ENCODE results near the gene TWF2. TPM values are rescaled to one million over a fixed set of nuclear protein-coding genes. Genes with fewer than 3 reads are reported as not detected.

Gene TWF2
- total and polyA plus RNA-seq, 2 of the 13 experiments (the other 11 are each of a cell fraction or from before 2014, with no cell fraction given), result 45.5 to 108 TPM

DNA sequence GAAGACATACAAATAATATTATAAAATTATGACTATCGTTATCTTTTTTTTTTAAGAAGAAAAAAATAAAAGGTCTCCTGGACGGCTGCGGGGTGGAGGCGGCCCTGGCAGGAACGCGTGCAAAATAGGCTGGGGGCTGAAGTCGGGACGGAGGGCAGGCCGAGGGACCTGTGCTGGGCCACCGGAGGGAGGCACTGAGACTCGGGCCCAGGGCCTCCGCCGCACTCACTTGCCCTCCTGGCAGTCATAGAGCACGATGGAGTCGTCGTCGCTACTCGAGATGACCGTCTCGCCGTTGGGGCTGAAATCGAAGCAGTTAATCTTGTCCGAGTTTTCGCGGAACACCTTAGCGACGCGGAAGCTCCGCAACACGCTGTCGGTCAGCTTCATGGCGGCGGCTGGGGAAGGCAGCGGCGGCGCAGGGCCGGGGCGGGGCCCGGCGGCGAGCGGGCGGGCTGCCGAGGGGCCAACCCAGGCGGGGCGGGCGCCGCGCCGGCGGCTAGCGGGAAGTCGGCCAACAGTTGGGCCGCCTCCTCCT, 39.1 kb upstream of the TWF2 start (continued):
- 0 out of 2 replicates have a peak, but pooled peaks have one; percentile 73 for TF ChIP-seq ZFYVE20 (CRISPR knock-in tag; IDR thresholded peaks at IDR 0.05; ENCODE audit: borderline replicate concordance, low read depth)
- 0 out of 2 replicates have a peak, but pooled peaks have one; percentile 20 for TF ChIP-seq GFI1 (CRISPR knock-in tag; IDR thresholded peaks at IDR 0.05; ENCODE audit: borderline replicate concordance)
- TF ChIP-seq, protein P1, sequence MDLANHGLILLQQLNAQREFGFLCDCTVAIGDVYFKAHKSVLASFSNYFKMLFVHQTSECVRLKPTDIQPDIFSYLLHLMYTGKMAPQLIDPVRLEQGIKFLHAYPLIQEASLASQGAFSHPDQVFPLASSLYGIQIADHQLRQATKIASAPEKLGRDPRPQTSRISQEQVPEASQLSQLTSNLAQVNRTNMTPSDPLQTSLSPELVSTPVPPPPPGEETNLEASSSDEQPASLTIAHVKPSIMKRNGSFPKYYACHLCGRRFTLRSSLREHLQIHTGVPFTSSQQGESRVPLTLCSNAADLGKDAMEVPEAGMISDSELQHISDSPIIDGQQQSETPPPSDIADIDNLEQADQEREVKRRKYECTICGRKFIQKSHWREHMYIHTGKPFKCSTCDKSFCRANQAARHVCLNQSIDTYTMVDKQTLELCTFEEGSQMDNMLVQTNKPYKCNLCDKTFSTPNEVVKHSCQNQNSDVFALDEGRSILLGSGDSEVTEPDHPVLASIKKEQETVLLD (CRISPR knock-in tag; IDR thresholded peaks at IDR 0.05; ENCODE audit: low read depth), result no peak; the same call in 1 of the 2 replicates
- TF ChIP-seq RBM39 (IDR thresholded peaks at IDR 0.05; ENCODE audit: low read depth, low read length, poor library complexity, severe bottlenecking), result no peak
- TF ChIP-seq, protein P2, sequence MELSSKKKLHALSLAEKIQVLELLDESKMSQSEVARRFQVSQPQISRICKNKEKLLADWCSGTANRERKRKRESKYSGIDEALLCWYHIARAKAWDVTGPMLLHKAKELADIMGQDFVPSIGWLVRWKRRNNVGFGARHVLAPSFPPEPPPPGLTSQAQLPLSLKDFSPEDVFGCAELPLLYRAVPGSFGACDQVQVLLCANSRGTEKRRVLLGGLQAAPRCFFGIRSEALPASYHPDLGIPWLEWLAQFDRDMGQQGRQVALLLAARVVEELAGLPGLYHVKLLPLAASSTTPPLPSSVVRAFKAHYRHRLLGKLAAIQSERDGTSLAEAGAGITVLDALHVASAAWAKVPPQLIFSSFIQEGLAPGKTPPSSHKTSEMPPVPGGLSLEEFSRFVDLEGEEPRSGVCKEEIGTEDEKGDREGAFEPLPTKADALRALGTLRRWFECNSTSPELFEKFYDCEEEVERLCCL (CRISPR knock-in tag; IDR thresholded peaks at IDR 0.05; ENCODE audit: borderline replicate concordance), result no peak
- 0 out of 2 replicates have a peak, but pooled peaks have one; percentile 12 for TF ChIP-seq KLF6 (CRISPR knock-in tag; IDR thresholded peaks at IDR 0.05)
- peak; percentile 52 for TF ChIP-seq POLR2G (IDR thresholded peaks at IDR 0.05; ENCODE audit: low read depth, low read length)
- peak; percentile 44; the same call in 1 of the 2 replicates for TF ChIP-seq ZNF563 (CRISPR knock-in tag; IDR thresholded peaks at IDR 0.05)
- TF ChIP-seq RARA (CRISPR knock-in tag; IDR thresholded peaks at IDR 0.05), result no peak
- TF ChIP-seq LCORL (IDR thresholded peaks at IDR 0.05), result no peak
- TF ChIP-seq LCORL (CRISPR knock-in tag; IDR thresholded peaks at IDR 0.05), result no peak
- no peak for TF ChIP-seq ZNF253 (CRISPR knock-in tag; IDR thresholded peaks at IDR 0.05; ENCODE audit: borderline replicate concordance)
- TF ChIP-seq XBP1 (CRISPR knock-in tag; IDR thresholded peaks at IDR 0.05), result no peak
- no peak for TF ChIP-seq RELA (CRISPR knock-in tag; IDR thresholded peaks at IDR 0.05)
- TF ChIP-seq, protein P3, sequence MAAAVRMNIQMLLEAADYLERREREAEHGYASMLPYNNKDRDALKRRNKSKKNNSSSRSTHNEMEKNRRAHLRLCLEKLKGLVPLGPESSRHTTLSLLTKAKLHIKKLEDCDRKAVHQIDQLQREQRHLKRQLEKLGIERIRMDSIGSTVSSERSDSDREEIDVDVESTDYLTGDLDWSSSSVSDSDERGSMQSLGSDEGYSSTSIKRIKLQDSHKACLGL (CRISPR knock-in tag; IDR thresholded peaks at IDR 0.05), result peak; percentile 42
- peak; percentile 12; the same call in 1 of the 2 replicates for TF ChIP-seq JUND (CRISPR knock-in tag; IDR thresholded peaks at IDR 0.05)
- 0 out of 2 replicates have a peak, but pooled peaks have one; percentile 4 for TF ChIP-seq CREM (IDR thresholded peaks at IDR 0.05)
- TF ChIP-seq CREM (CRISPR knock-in tag; IDR thresholded peaks at IDR 0.05), result no peak
- TF ChIP-seq, protein P4, sequence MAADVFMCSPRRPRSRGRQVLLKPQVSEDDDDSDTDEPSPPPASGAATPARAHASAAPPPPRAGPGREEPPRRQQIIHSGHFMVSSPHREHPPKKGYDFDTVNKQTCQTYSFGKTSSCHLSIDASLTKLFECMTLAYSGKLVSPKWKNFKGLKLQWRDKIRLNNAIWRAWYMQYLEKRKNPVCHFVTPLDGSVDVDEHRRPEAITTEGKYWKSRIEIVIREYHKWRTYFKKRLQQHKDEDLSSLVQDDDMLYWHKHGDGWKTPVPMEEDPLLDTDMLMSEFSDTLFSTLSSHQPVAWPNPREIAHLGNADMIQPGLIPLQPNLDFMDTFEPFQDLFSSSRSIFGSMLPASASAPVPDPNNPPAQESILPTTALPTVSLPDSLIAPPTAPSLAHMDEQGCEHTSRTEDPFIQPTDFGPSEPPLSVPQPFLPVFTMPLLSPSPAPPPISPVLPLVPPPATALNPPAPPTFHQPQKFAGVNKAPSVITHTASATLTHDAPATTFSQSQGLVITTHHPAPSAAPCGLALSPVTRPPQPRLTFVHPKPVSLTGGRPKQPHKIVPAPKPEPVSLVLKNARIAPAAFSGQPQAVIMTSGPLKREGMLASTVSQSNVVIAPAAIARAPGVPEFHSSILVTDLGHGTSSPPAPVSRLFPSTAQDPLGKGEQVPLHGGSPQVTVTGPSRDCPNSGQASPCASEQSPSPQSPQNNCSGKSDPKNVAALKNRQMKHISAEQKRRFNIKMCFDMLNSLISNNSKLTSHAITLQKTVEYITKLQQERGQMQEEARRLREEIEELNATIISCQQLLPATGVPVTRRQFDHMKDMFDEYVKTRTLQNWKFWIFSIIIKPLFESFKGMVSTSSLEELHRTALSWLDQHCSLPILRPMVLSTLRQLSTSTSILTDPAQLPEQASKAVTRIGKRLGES (CRISPR knock-in tag; IDR thresholded peaks at IDR 0.05; ENCODE audit: borderline replicate concordance), result 0 out of 2 replicates have a peak, but pooled peaks have one; percentile 53
- TF ChIP-seq ZNF776 (CRISPR knock-in tag; IDR thresholded peaks at IDR 0.05), result 0 out of 2 replicates have a peak, but pooled peaks have one; percentile 18
- TF ChIP-seq, protein P5, sequence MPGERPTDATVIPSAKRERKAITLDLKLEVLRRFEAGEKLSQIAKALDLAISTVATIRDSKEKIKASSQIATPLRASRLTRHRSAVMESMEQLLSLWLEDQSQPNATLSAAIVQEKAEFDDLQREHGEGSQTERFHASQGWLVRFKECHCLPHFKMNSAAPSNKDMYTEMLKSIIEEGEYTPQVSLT (CRISPR knock-in tag; IDR thresholded peaks at IDR 0.05; ENCODE audit: borderline replicate concordance, low read depth), result no peak
- TF ChIP-seq, protein P6, sequence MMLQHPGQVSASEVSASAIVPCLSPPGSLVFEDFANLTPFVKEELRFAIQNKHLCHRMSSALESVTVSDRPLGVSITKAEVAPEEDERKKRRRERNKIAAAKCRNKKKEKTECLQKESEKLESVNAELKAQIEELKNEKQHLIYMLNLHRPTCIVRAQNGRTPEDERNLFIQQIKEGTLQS (CRISPR knock-in tag; IDR thresholded peaks at IDR 0.05), result peak; percentile 5; the same call in 1 of the 2 replicates
- TF ChIP-seq XRCC5 (optimal IDR thresholded peaks at IDR 0.05; ENCODE audit: low read length), result peak; percentile 11
